Stomach (tissue), 9 donors: ENCODE data around the gene ADAMTS15. TPM values are rescaled to one million over a fixed set of nuclear protein-coding genes. Genes with fewer than 3 reads are reported as not detected.

ENCODE experiments used
- DNase-seq, 2 donors: peaks; one replicate each; pipeline versions ENCODE4 v3.0.0 to v3.0.0-alpha.2; 2013 to 2019
- H3K27ac ChIP-seq, 5 donors: fragments of 200-600 bp in 4 of 5; sonication (generic) in 4 of 5; one replicate each; pipeline ENCODE4 v1.5.1; 2013 to 2019; ENCODE audit warnings: mild to moderate bottlenecking in 1 of 5, moderate library complexity in 1 of 5
- H3K27me3 ChIP-seq, 3 donors: fragments of 200-600 bp; sonication (generic); one replicate each; pipeline ENCODE4 v1.5.1; 2017 to 2019; ENCODE audit warnings: mixed run types in 1 of 3
- H3K36me3 ChIP-seq, 4 donors: fragments of 200-600 bp; sonication (generic); 1 replicate in 3 of 4; 2 replicates in 1 of 4; pipeline ENCODE4 v1.5.1; 2016 to 2019
- H3K4me1 ChIP-seq, 4 donors: fragments of 200-600 bp; sonication (generic); one replicate each; pipeline ENCODE4 v1.5.1; 2016 to 2019
- H3K4me3 ChIP-seq, 4 donors: fragments of 200-600 bp; sonication (generic) in 3 of 4; one replicate each; pipeline ENCODE4 v1.5.1; 2016 to 2019; ENCODE audit warnings: mild to moderate bottlenecking in 1 of 4
- H3K9me3 ChIP-seq, 4 donors: fragments of 200-600 bp; sonication (generic); one replicate each; pipeline ENCODE4 v1.5.1; 2016 to 2019
- EP300 ChIP-seq: sonication (generic); formaldehyde crosslinking; IDR thresholded peaks from one replicate; pipeline ENCODE4 v1.6.1; 2017; ENCODE audit warnings: antibody characterized with exemption
- POLR2A ChIP-seq, 4 donors: fragments of 450-650 bp; IDR thresholded peaks; one replicate each; pipeline ENCODE4 v1.6.1; 2016; ENCODE audit warnings: antibody characterized with exemption in 4 of 4, control low read depth in 2 of 4, mild to moderate bottlenecking in 1 of 4, moderate library complexity in 1 of 4
- POLR2AphosphoS5 ChIP-seq, 3 donors: sonication (generic); formaldehyde crosslinking; IDR thresholded peaks; one replicate each; pipeline ENCODE4 v1.6.1; 2016; ENCODE audit warnings: antibody characterized with exemption in 3 of 3
- WGBS, 5 donors: extraction: QIAGEN DNeasy Blood & Tissue Kit in 3 of 5; methylation state at CpG; one replicate each; pipeline versions ENCODE4 v1.1.5 to v1.1.7; 2013 to 2018; 5-methylcytosine and 5-hydroxymethylcytosine counted together
- intact Hi-C: fragments of 100-400 bp; cut with DNase I; formaldehyde crosslinking; loops from one replicate; pipeline ENCODE4 v1.15.1; 2023; ENCODE audit warnings: low total_unique reads
- polyA plus RNA-seq, 3 donors: library from polyadenylated mRNA; stranded (reverse); fragments of 200-250 nt; gene quantifications; one replicate each; pipeline ENCODE4 v1.2.3, GENCODE V29; 2013
- total RNA-seq, 5 donors: library from RNA; depleted of rRNA; stranded (reverse); fragments of >200 nt; gene quantifications; one replicate each; pipeline versions ENCODE4 v1.1.0 to v1.2.3, GENCODE V29; 2014 to 2016
- TF ChIP-seq, protein P1 (sequence below), 7 experiments: fragments of 450-650 bp in 4 of 7; fragments of 200-600 bp in 3 of 7; sonication (generic) in 3 of 7; IDR thresholded peaks; one replicate each; pipeline ENCODE4 v1.5.1; 2016 to 2019; ENCODE audit warnings: antibody characterized with exemption in 7 of 7, control low read depth in 2 of 7, mild to moderate bottlenecking in 1 of 7
- donor health status: healthy with polysubstance abuse.
- donor health status: Bipolar disorder and iron deficiency.
- donor health status: healthy.

ADAMTS15 gene
- total and polyA plus RNA-seq, 8 donors, result 1.4 to 23.5 (median 2.4) TPM

DNA sequence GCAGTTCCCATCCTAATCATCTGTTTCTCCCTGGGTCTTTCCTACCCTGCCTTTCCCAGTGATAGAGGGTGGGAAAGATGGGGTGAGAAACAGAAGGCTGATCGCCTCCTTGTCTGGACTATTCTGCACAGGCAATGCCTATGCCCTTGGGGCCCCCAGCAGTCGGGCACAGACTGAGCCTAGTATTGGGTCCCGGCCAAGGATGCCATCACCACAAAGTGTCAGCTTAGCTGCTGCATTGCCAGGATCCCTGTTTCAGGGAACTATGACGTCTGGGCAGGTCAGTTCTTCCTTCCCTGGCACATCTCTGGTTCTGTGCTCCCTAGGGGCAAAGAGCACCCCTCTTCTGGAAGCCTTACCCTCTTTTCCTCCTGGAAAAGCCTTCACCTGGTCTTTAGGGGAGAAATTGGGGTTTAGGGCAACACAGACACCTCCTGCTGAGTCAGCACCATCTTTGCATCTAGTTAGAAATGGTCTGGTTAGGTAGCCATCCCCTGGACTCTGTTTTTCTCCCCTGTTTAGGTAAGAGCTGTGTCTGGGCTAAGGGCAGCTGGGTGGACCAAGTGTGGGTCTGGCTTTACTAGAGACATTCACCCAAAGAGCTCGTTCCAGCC, 22.1 kb upstream of the ADAMTS15 start:
- H3K9me3 ChIP-seq, result no peaks in the 10 kb centered on the region
- intact Hi-C loops, result loop anchor here (10.0 kb wide), 1 partner anchor 222 kb away; no protein-coding TSS in a partner anchor

DNA sequence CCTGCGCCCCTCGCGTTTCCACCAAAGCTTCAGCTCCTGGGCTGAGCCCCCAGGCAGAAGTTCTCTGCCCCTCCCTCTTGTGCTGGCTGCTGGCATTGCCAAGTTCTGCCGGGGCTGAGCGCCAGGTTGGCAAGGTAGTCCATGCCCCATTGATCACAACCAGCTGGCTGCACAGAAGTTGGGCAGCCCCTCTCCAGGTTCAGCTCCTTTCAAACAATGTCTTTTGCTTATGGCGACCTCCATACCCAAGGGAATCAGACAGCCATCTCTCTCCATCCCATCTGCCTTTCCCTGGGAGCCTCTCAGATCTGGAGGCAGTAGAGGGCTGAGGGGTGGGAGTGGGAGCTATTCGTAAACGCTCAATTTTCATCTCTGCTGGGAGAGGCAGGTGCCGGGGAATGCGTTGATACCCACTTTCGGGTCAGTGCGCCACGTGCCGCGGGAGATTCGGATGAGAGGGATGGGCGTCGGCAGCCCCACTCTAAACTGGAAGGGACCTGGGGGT, 21.6 kb upstream of the ADAMTS15 start:
- H3K36me3 ChIP-seq, result no peaks in the 10 kb centered on the region
- peak overlapping the region; percentile 52 to 60 (median 54) for H3K4me3 ChIP-seq
- H3K27me3 ChIP-seq, result peaks cover 6 to 83% (median 53%) of the 10 kb centered on the region in 3 donors
- DNase-seq, result no peak
- intact Hi-C loops, result loop anchor here (10.0 kb wide), 1 partner anchor 222 kb away; no protein-coding TSS in a partner anchor
- H3K4me1 ChIP-seq, result peaks cover 7 to 32% (median 24%) of the 10 kb centered on the region in 4 donors
- H3K27ac ChIP-seq, result peak overlapping the region in 3 of 5 donors; percentile 18 to 90 (median 39)
- 28 to 39% (median 36%) methylated on average over 18 of the region's 18 CpGs for WGBS, 5 donors
- no peaks in the 10 kb centered on the region for H3K9me3 ChIP-seq
- TF ChIP-seq POLR2AphosphoS5 (IDR thresholded peaks at IDR 0.05), result no peak
- TF ChIP-seq POLR2A (IDR thresholded peaks at IDR 0.05), result no peak
- TF ChIP-seq EP300, result no peak
- TF ChIP-seq, protein P1, sequence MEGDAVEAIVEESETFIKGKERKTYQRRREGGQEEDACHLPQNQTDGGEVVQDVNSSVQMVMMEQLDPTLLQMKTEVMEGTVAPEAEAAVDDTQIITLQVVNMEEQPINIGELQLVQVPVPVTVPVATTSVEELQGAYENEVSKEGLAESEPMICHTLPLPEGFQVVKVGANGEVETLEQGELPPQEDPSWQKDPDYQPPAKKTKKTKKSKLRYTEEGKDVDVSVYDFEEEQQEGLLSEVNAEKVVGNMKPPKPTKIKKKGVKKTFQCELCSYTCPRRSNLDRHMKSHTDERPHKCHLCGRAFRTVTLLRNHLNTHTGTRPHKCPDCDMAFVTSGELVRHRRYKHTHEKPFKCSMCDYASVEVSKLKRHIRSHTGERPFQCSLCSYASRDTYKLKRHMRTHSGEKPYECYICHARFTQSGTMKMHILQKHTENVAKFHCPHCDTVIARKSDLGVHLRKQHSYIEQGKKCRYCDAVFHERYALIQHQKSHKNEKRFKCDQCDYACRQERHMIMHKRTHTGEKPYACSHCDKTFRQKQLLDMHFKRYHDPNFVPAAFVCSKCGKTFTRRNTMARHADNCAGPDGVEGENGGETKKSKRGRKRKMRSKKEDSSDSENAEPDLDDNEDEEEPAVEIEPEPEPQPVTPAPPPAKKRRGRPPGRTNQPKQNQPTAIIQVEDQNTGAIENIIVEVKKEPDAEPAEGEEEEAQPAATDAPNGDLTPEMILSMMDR (IDR thresholded peaks at IDR 0.05), result no peak

More for the DNA sequence above, 22.1 kb upstream of the ADAMTS15 start:
- DNase-seq, result no peak
- H3K4me3 ChIP-seq, result peak overlapping the region; percentile 52 to 60 (median 54)
- no peaks in the 10 kb centered on the region for H3K36me3 ChIP-seq
- peaks cover 6 to 83% (median 53%) of the 10 kb centered on the region in 3 donors for H3K27me3 ChIP-seq
- peak in 1 of 3 donors; percentile 60 for TF ChIP-seq POLR2AphosphoS5 (IDR thresholded peaks at IDR 0.05)
- TF ChIP-seq, protein P1 (IDR thresholded peaks at IDR 0.05), result no peak
- H3K4me1 ChIP-seq, result peaks cover 9 to 35% (median 26%) of the 10 kb centered on the region in 4 donors
- WGBS, 5 donors, result 43 to 73% (median 62%) methylated on average over 4 to 5 of the region's 5 CpGs
- H3K27ac ChIP-seq, result peak overlapping the region in 3 of 5 donors; percentile 18 to 90 (median 39)

DNA sequence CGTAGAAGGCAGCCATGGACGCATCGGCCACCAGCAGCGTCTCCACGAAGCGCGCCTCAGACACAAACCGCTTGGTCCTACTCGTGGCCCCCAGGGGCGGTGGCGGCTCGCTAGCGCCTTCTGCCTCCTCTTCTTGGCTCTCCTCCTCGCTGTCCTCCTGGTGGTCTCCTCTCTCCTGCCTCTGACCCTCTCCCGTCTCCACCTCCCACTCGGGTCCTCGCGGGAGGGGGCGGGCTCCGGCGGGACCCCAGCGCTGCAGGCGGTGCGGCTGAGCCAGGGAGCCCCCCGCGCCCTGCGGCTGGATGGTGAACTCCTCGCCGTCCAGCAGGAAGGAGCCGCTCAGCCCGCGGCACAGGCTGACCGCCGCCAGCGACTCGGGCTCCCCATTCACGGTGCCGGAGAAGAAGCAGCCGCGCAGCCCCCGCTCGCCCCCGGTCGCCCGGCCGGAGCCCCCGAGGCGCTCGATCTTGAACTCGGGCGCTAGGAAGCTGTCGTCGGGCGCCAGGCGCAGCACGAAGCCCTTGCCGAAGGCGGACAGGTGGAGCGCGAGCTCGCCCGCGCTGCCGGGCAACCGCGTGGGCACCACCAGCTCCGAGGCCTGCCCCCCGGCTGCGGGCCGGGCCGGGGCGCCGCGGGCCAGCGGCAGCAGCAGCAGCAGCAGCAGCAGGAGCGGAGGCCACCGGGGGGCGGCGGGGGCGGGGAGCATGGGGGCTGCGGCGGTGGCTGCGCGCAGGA, 20.7 kb upstream of the ADAMTS15 start:
- 1 to 2% (median 1%) methylated on average over 24 to 84 of the region's 84 CpGs for WGBS, 5 donors
- no peak for TF ChIP-seq POLR2AphosphoS5 (IDR thresholded peaks at IDR 0.05)
- TF ChIP-seq, protein P1 (IDR thresholded peaks at IDR 0.05), result peak in 1 of 7 experiments; percentile 15
- Histone ChIP-seq H3K36me3 (no peaks in the 10 kb centered on the region), H3K4me1 (peaks cover 7 to 32% (median 24%) of the 10 kb centered on the region in 4 donors), H3K27me3 (peaks cover 6 to 81% (median 53%) of the 10 kb centered on the region in 3 donors), H3K4me3 (peak overlapping the region; percentile 52 to 60 (median 54)), H3K27ac (peak overlapping the region in 4 of 5 donors; percentile 14 to 90 (median 34)), H3K9me3 (no peaks in the 10 kb centered on the region)
- intact Hi-C loops, result loop anchor here (10.0 kb wide), 1 partner anchor 223 kb away; no protein-coding TSS in a partner anchor
- DNase-seq, result peak in 1 of 2 donors; percentile 65
